SK-N-SH (cell line): Measurements from ENCODE around the gene PRR15L. TPM values are rescaled to one million over a fixed set of nuclear protein-coding genes. Genes with fewer than 3 reads are reported as not detected.

Experiments
- CTCF ChIA-PET: fragments of 300-600, 350-600 bp; formaldehyde crosslinking; extraction: SDS; loops from one replicate; lab custom pipeline; 2021; lab: Yijun Ruan, JAX
- POLR2A ChIA-PET: fragments of 350-600 bp; sonication (Branson Sonifier 250); formaldehyde crosslinking; extraction: SDS; loops from one replicate; lab custom pipeline; 2020; ENCODE audit warnings: antibody characterized with exemption, inconsistent platforms; lab: Yijun Ruan, JAX
- DNase-seq: peaks from one replicate; pipeline ENCODE4 v3.0.0; 2012
- H2AFZ ChIP-seq: fragments of 200-600 bp; sonication (generic); 2 replicates; pipeline ENCODE4 v1.8.1; 2016; ENCODE audit warnings: antibody characterized with exemption, mild to moderate bottlenecking, low read depth
- H3F3A ChIP-seq: fragments of 200-600 bp; sonication (generic); replicated peaks from 2 replicates; pipeline ENCODE3; 2016; ENCODE audit warnings: antibody characterized with exemption, mild to moderate bottlenecking; ENCODE audit not compliant: insufficient read depth
- H3K27ac ChIP-seq, 2 experiments: fragments of 200-500 bp in 1 of 2; fragments of 200-600 bp in 1 of 2; sonication (Bioruptor generic) in 1 of 2; sonication (generic), shearing (Covaris generic) in 1 of 2; 2 replicates each; pipeline versions ENCODE4 v1.5.1 to v1.6.1; 2014 to 2016; ENCODE audit warnings: low read depth in 2 of 2, inconsistent platforms in 1 of 2, low read length in 1 of 2, mild to moderate bottlenecking in 1 of 2, mixed read lengths in 1 of 2
- H3K27me3 ChIP-seq: fragments of 200-600 bp; sonication (generic), shearing (Covaris generic); 2 replicates; pipeline ENCODE4 v1.6.1; 2016; ENCODE audit warnings: mixed run types; ENCODE audit not compliant: insufficient read depth
- H3K36me3 ChIP-seq, 2 experiments: fragments of 200-500 bp in 1 of 2; fragments of 200-600 bp in 1 of 2; sonication (Bioruptor generic) in 1 of 2; sonication (generic) in 1 of 2; replicated peaks in 1 of 2; 2 replicates each; pipeline versions ENCODE3 to v1.5.1; 2014 to 2016; ENCODE audit warnings: low read length in 1 of 2, mild to moderate bottlenecking in 1 of 2; ENCODE audit not compliant: insufficient read depth in 2 of 2, control insufficient read depth in 1 of 2
- H3K4me1 ChIP-seq, 2 experiments: fragments of 200-500 bp in 1 of 2; fragments of 200-600 bp in 1 of 2; sonication (Bioruptor generic) in 1 of 2; sonication (generic), shearing (Covaris generic) in 1 of 2; 2 replicates each; pipeline versions ENCODE4 v1.5.1 to v1.6.1; 2014 to 2016; ENCODE audit warnings: low read depth in 1 of 2, low read length in 1 of 2, mixed run types in 1 of 2; ENCODE audit not compliant: insufficient read depth in 2 of 2, control insufficient read depth in 1 of 2
- H3K4me2 ChIP-seq: fragments of 200-600 bp; sonication (generic), shearing (Covaris generic); 2 replicates; pipeline ENCODE4 v1.6.1; 2017; ENCODE audit warnings: mixed run types
- H3K4me3 ChIP-seq, 2 experiments: fragments of 200-500 bp in 1 of 2; fragments of 200-600 bp in 1 of 2; sonication (Bioruptor generic) in 1 of 2; sonication (generic), shearing (Covaris generic) in 1 of 2; 2 replicates each; pipeline versions ENCODE4 v1.5.1 to v1.8.1; 2014 to 2016; ENCODE audit warnings: low read depth in 2 of 2, inconsistent platforms in 1 of 2, low read length in 1 of 2, mild to moderate bottlenecking in 1 of 2, mixed read lengths in 1 of 2, moderate library complexity in 1 of 2
- H3K79me2 ChIP-seq: fragments of 200-600 bp; sonication (generic); 2 replicates; pipeline ENCODE4 v1.8.1; 2017; ENCODE audit warnings: mild to moderate bottlenecking; ENCODE audit not compliant: insufficient read depth
- H3K9ac ChIP-seq: fragments of 200-600 bp; sonication (generic); 2 replicates; pipeline ENCODE4 v1.6.1; 2017; ENCODE audit warnings: mixed run types
- H3K9me2 ChIP-seq: fragments of 200-600 bp; sonication (generic); 2 replicates; pipeline ENCODE4 v1.6.1; 2017; ENCODE audit warnings: mixed run types
- H3K9me3 ChIP-seq: fragments of 200-600 bp; sonication (generic); 2 replicates; pipeline ENCODE4 v1.6.1; 2017; ENCODE audit warnings: mixed run types, mild to moderate bottlenecking, moderate library complexity
- H4K20me1 ChIP-seq: fragments of 200-600 bp; sonication (generic); 2 replicates; pipeline ENCODE4 v1.6.1; 2017; ENCODE audit warnings: mild to moderate bottlenecking, mixed run types; ENCODE audit not compliant: insufficient read depth
- ELF1 ChIP-seq: IDR thresholded peaks from 2 replicates; pipeline ENCODE4 v1.4.0; 2012
- EZH2phosphoT487 ChIP-seq: fragments of 200-600 bp; sonication (generic); IDR thresholded peaks from 2 replicates; pipeline ENCODE4 v1.6.1; 2017; ENCODE audit warnings: low read depth, mixed run types, mild to moderate bottlenecking, antibody characterized with exemption, moderate library complexity, borderline replicate concordance
- FOSL2 ChIP-seq: IDR thresholded peaks from 2 replicates; pipeline ENCODE4 v1.4.0; 2012; ENCODE audit warnings: low read depth, mild to moderate bottlenecking, moderate library complexity, borderline replicate concordance
- FOXJ3 ChIP-seq: sonication (generic); formaldehyde crosslinking; IDR thresholded peaks from 2 replicates; pipeline ENCODE4 v1.5.1; 2020; ENCODE audit warnings: mild to moderate bottlenecking, missing genetic modification reagents
- GABPA ChIP-seq: IDR thresholded peaks from 2 replicates; pipeline ENCODE4 v1.4.0; 2012; ENCODE audit warnings: low read depth, mild to moderate bottlenecking
- GATA2 ChIP-seq: sonication (generic); formaldehyde crosslinking; IDR thresholded peaks from 2 replicates; pipeline ENCODE4 v1.5.0; 2020; ENCODE audit warnings: mild to moderate bottlenecking, missing genetic modification reagents
- JUND ChIP-seq: IDR thresholded peaks from 2 replicates; pipeline ENCODE4 v1.4.0; 2012
- MEF2A ChIP-seq: IDR thresholded peaks from 2 replicates; pipeline ENCODE4 v1.4.0; 2012; ENCODE audit warnings: low read depth, borderline replicate concordance
- MXI1 ChIP-seq: IDR thresholded peaks from 2 replicates; pipeline ENCODE4 v1.6.1; 2012; ENCODE audit warnings: mild to moderate bottlenecking, low read depth, low read length, improper control_type of control experiment
- POLR2AphosphoS5 ChIP-seq: IDR thresholded peaks from 2 replicates; pipeline ENCODE4 v1.6.1; 2012; ENCODE audit warnings: low read depth, low read length
- YY1 ChIP-seq: IDR thresholded peaks from 2 replicates; pipeline ENCODE4 v1.4.0; 2012; ENCODE audit warnings: low read depth, mild to moderate bottlenecking
- WGBS: methylation state at CpG from one replicate; pipeline ENCODE4 v1.1.6; 2017; ENCODE audit warnings: low lambda C conversion rate; 5-methylcytosine and 5-hydroxymethylcytosine counted together
- polyA plus RNA-seq, 3 experiments: library from polyadenylated mRNA; depleted of rRNA; stranded (reverse); fragments of >200 nt; gene quantifications; 2 replicates each; pipeline ENCODE4 v1.2.3, GENCODE V29; 2012
- TF ChIP-seq, protein P1 (sequence below): IDR thresholded peaks from 2 replicates; pipeline ENCODE4 v1.4.0; 2012; ENCODE audit warnings: low read depth, borderline replicate concordance
- TF ChIP-seq, protein P2 (sequence below): IDR thresholded peaks from 2 replicates; pipeline ENCODE4 v1.4.0; 2012; ENCODE audit warnings: low read depth
- TF ChIP-seq, protein P3 (sequence below): IDR thresholded peaks from 2 replicates; pipeline ENCODE4 v1.4.0; 2012; ENCODE audit warnings: low read depth, borderline replicate concordance
- TF ChIP-seq, protein P4 (sequence below): fragments of 150-350 bp; IDR thresholded peaks from 2 replicates; pipeline ENCODE4 v1.6.1; 2017; ENCODE audit warnings: antibody characterized with exemption, low read length, low read depth, borderline replicate concordance
- TF ChIP-seq, protein P5 (sequence below): fragments of 200-600 bp; sonication (generic); IDR thresholded peaks from 2 replicates; pipeline ENCODE4 v1.6.1; 2017; ENCODE audit warnings: antibody characterized with exemption, mild to moderate bottlenecking, moderate library complexity
- TF ChIP-seq, protein P6 (sequence below): IDR thresholded peaks from 2 replicates; pipeline ENCODE4 v1.6.1; 2012; ENCODE audit warnings: mild to moderate bottlenecking, low read depth, low read length, moderate library complexity

The PRR15L gene
- polyA plus RNA-seq, 1 of the 3 experiments (the other 2 are of a cell fraction), result not detected

DNA sequence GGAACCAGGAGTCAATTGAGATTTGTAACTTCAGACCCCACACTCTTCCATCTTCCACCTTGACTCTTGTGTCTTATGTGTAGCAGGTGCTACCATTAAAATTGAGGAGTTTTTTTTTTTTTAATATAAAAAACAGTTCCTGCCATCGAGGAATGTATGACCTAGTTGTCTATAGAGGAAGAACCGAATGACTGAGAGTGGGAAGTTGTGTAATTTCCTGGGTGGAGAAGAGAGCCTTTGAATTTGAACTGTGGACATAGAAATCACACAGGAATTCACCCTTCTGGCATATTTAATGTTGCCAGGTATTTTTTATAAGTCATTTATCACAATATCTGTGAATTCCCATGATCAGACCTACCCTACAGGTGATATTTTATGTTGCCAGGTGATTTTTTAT lies 39.7 kb downstream of the PRR15L start (continued):
- TF ChIP-seq, protein P1, sequence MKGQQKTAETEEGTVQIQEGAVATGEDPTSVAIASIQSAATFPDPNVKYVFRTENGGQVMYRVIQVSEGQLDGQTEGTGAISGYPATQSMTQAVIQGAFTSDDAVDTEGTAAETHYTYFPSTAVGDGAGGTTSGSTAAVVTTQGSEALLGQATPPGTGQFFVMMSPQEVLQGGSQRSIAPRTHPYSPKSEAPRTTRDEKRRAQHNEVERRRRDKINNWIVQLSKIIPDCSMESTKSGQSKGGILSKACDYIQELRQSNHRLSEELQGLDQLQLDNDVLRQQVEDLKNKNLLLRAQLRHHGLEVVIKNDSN, result no peak
- TF ChIP-seq FOXJ3 (CRISPR knock-in tag), result no peak

DNA sequence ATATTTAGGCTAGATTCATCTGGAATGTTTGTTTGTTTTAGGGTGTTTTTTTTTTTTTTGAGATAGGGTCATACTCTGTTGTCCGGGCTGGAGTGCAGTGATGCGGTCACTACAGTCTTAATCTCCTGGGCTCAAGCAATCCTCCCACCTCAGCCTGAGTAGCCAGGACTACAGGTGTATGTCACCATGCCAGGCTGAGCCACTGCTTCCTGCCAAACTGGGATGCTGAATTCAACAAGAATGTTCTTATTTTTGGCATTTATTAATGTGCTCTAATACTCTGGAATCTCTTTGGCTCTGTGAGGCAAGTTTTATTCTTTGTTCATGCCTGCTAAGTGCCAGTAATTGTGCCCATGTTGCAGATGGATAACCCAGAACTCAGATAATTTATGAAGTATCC lies 40.1 kb downstream of the PRR15L start:
- peaks cover 12% of the 10 kb centered on the region for H3F3A ChIP-seq
- 92% methylated on average over 2 of the region's 2 CpGs for WGBS
- H3K9me3 ChIP-seq, result no peaks in the 10 kb centered on the region
- DNase-seq, result no peak
- H3K79me2 ChIP-seq, result no peaks in the 10 kb centered on the region
- no peaks in the 10 kb centered on the region for H3K27me3 ChIP-seq
- H4K20me1 ChIP-seq, result no peaks in the 10 kb centered on the region
- CTCF ChIA-PET, result interaction anchor here (1.2 to 2.0 kb wide), 3 partner anchors 29 to 100 kb away, joined by 3 to 6 read pairs (median 6); no protein-coding TSS in a partner anchor
- no peak overlapping the region for H3K27ac ChIP-seq
- no peak overlapping the region for H2AFZ ChIP-seq
- H3K9ac ChIP-seq, result no peak overlapping the region
- no peak overlapping the region for H3K4me3 ChIP-seq
- no peak overlapping the region for H3K4me2 ChIP-seq
- no peaks in the 10 kb centered on the region for H3K4me1 ChIP-seq
- H3K9me2 ChIP-seq, result no peaks in the 10 kb centered on the region
- TF ChIP-seq, protein P2, sequence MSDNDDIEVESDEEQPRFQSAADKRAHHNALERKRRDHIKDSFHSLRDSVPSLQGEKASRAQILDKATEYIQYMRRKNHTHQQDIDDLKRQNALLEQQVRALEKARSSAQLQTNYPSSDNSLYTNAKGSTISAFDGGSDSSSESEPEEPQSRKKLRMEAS, result no peak
- TF ChIP-seq YY1 (no peak), ELF1 (no peak), GABPA (no peak), MEF2A (no peak), GATA2 (no peak), POLR2AphosphoS5 (no peak), MXI1 (no peak), FOSL2 (no peak), EZH2phosphoT487 (no peak), JUND (no peak)
- TF ChIP-seq, protein P3, sequence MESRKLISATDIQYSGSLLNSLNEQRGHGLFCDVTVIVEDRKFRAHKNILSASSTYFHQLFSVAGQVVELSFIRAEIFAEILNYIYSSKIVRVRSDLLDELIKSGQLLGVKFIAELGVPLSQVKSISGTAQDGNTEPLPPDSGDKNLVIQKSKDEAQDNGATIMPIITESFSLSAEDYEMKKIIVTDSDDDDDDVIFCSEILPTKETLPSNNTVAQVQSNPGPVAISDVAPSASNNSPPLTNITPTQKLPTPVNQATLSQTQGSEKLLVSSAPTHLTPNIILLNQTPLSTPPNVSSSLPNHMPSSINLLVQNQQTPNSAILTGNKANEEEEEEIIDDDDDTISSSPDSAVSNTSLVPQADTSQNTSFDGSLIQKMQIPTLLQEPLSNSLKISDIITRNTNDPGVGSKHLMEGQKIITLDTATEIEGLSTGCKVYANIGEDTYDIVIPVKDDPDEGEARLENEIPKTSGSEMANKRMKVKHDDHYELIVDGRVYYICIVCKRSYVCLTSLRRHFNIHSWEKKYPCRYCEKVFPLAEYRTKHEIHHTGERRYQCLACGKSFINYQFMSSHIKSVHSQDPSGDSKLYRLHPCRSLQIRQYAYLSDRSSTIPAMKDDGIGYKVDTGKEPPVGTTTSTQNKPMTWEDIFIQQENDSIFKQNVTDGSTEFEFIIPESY, result no peak
- TF ChIP-seq, protein P4, sequence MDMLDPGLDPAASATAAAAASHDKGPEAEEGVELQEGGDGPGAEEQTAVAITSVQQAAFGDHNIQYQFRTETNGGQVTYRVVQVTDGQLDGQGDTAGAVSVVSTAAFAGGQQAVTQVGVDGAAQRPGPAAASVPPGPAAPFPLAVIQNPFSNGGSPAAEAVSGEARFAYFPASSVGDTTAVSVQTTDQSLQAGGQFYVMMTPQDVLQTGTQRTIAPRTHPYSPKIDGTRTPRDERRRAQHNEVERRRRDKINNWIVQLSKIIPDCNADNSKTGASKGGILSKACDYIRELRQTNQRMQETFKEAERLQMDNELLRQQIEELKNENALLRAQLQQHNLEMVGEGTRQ, result no peak
- TF ChIP-seq, protein P5, sequence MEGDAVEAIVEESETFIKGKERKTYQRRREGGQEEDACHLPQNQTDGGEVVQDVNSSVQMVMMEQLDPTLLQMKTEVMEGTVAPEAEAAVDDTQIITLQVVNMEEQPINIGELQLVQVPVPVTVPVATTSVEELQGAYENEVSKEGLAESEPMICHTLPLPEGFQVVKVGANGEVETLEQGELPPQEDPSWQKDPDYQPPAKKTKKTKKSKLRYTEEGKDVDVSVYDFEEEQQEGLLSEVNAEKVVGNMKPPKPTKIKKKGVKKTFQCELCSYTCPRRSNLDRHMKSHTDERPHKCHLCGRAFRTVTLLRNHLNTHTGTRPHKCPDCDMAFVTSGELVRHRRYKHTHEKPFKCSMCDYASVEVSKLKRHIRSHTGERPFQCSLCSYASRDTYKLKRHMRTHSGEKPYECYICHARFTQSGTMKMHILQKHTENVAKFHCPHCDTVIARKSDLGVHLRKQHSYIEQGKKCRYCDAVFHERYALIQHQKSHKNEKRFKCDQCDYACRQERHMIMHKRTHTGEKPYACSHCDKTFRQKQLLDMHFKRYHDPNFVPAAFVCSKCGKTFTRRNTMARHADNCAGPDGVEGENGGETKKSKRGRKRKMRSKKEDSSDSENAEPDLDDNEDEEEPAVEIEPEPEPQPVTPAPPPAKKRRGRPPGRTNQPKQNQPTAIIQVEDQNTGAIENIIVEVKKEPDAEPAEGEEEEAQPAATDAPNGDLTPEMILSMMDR, result no peak
- TF ChIP-seq, protein P6, sequence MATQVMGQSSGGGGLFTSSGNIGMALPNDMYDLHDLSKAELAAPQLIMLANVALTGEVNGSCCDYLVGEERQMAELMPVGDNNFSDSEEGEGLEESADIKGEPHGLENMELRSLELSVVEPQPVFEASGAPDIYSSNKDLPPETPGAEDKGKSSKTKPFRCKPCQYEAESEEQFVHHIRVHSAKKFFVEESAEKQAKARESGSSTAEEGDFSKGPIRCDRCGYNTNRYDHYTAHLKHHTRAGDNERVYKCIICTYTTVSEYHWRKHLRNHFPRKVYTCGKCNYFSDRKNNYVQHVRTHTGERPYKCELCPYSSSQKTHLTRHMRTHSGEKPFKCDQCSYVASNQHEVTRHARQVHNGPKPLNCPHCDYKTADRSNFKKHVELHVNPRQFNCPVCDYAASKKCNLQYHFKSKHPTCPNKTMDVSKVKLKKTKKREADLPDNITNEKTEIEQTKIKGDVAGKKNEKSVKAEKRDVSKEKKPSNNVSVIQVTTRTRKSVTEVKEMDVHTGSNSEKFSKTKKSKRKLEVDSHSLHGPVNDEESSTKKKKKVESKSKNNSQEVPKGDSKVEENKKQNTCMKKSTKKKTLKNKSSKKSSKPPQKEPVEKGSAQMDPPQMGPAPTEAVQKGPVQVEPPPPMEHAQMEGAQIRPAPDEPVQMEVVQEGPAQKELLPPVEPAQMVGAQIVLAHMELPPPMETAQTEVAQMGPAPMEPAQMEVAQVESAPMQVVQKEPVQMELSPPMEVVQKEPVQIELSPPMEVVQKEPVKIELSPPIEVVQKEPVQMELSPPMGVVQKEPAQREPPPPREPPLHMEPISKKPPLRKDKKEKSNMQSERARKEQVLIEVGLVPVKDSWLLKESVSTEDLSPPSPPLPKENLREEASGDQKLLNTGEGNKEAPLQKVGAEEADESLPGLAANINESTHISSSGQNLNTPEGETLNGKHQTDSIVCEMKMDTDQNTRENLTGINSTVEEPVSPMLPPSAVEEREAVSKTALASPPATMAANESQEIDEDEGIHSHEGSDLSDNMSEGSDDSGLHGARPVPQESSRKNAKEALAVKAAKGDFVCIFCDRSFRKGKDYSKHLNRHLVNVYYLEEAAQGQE, result no peak
- TF ChIP-seq, all 33 proteins: peak for 0
- POLR2A ChIA-PET, result no interaction called here
- peaks cover 3 to 21% of the 10 kb centered on the region in 2 experiments for H3K36me3 ChIP-seq
